Activated CD8-positive, alpha-beta memory T cell treated with anti-CD3 and anti-CD28 coated beads, Interleukin-2, amount 50 U/mL, for 48 hours (primary cell): ENCODE results near the gene SYNPO2.

Experiments
- DNase-seq: peaks from one replicate; pipeline ENCODE4 v3.0.0-alpha.2; 2020

SYNPO2 gene

DNA sequence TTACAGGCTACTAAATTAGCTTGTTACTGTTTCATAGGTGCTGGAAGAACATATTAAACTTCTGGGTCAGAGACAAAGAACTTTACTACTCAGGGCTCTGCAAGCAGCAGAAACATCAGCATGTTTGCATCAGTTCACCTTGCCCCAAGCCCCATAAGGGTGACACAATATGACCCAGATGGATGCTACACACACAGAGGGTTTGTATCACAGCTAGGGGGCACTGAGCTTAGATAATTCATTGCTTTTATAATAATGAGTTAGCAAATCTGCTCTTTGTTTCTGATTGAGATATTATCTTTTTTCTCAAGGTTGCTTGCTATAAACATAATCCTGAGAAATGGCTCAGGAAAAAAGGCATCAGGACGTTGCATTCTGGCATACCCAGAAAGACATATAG, 4.8 kb upstream of the SYNPO2 start:
- no peak for DNase-seq

GRCh38 chr4:118884716-118885115, 3.9 kb upstream of the SYNPO2 start:
- no peak for DNase-seq

DNA sequence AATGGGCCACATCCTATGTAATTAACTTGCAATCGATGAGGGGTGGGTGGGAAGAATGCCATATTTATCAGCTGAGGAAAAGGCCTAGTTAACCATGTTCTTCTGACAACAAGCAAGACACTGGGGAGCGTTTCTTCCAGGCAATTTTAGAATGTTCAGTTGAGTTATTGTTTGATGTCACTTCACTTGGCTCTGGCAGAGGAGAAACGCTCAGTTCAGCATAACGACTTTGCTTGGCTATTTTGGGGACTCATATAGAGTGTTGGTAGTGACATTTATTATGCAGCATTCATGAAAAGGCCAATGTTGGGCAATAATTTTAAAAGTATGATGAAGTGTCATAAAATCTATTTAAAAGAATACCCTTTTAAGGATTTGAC, 648 bp downstream of the SYNPO2 start:
- no peak for DNase-seq

- DNase-seq, result no peak
These were observed 5.4 kb downstream of the SYNPO2 start for GRCh38 chr4:118894034-118894433.

- no peak for DNase-seq
These were observed 9.6 kb downstream of the SYNPO2 start for GRCh38 chr4:118898221-118898620.

- no peak for DNase-seq
These were observed 10.1 kb downstream of the SYNPO2 start for GRCh38 chr4:118898684-118899138.

DNA sequence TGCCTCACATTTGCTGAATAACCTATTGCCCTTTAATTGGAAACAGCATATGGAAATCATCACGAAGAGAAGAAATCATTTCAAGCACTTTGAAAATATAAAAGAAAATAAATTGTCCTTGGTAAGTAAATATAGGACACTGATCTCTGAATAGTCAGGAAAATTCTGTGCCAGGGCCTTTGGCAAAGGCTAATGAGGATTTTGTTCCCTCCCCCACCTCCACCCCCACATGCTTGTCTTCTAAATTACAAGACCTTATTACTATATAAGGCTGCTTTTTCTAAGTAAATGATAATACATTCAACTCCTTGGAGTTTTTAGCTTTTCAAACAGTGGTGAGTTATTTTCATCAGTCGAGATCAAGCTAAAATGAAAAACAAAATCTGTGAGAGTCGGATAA, 15.8 kb downstream of the SYNPO2 start:
- DNase-seq, result no peak

- DNase-seq, result no peak
These were observed 16.3 kb downstream of the SYNPO2 start for GRCh38 chr4:118904935-118905334.

DNA sequence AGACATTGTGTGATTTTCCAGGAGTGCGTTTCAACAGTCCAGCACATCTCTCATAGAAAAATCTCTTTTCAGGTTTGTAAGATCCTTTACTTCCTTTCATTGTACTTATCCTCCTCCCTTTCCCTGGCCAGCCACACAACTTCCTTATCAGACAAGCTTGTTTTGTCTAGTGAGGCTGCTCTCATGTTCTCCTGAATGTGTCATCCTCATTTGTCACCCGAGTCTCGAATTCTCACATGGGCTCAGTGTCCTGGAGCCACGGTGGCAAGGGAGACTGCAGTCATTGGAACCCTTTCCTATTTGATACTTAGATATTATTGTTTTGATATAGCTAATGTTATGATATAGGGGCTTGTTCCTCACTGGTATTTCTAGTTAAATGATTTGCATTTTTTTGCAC, 16.9 kb downstream of the SYNPO2 start:
- DNase-seq, result no peak

DNA sequence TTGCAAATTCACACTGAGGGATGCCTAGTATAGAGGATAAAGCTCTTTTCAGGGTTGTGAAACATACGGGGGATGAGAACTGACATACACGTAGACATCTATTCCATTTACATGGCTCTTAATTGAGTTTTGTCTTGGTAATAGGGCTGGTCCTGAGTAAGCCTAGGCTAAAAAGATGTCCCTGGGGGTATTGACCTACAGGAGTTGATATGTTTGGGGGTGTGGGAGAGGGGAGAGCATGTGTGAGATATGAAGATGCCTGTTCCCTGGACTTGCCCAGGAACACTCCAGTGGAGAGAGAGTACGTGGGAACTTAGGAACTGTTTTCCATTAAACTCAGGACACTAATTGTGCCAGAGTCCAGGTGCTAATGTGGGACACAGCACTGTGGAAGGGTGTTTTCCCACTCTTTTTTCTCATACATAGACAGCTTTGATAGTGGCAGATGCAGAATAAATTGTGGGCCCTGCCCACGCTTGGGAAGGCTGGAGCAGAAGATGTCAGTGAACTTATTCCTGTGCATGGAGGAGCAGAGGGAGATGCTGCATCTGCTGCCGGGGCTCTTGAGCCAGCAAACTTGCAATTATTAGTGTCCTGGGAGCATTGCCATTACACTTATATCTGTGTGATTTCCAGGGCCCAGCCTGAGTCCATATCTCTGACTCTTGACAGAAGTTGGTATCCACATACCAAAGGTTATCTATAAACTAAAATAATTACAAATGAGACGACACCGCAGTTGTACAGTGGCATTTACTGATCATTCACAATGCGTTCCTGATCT, 20.7 kb downstream of the SYNPO2 start:
- DNase-seq, result no peak

DNA sequence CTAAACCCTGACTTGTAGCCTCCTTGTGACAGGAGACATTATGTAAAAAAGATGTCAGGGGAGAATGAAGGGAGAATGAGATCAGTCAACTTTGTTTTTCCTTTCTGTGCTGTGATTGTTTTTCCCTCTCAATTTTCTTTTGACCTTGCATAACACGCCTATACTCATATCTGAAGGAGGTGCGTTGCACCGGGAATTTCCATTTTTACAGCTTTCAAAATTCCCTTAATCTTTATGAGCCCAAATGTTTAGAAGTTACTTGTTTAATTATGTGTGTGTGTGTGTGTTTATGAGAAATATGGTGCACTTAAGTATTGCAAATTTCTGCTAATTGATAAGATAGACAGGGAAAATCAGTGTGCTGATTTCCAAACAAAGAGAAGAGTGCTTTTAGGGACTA, 21.6 kb downstream of the SYNPO2 start:
- no peak for DNase-seq

DNA sequence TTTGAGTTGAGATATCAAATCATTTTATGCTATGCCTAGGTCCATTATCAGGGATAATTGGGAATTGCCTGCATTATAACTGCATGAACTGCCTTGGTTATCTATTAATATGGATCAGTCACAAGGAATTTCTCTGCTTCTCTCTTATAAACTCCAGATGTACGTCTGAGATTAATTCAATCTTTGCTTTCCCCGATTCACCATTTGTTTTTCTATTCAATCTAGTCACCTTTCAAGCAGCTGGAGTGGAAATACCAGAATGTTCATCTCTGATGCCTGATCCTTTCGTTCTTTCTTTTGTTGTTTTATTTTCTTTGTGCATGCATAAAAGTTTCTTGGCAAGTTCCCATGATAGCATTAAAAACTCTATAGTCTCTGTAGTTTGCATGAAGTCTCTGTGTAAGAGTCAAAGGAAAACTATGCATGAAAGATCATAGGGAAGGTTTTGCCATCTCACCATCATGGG, 22.6 kb downstream of the SYNPO2 start:
- no peak for DNase-seq

- DNase-seq, result no peak
These were observed 26.8 kb downstream of the SYNPO2 start for GRCh38 chr4:118915468-118915867.

- DNase-seq, result no peak
These were observed 28.1 kb downstream of the SYNPO2 start for GRCh38 chr4:118916691-118917289.

GRCh38 chr4:118917582-118917981, 28.9 kb downstream of the SYNPO2 start:
- DNase-seq, result no peak

DNA sequence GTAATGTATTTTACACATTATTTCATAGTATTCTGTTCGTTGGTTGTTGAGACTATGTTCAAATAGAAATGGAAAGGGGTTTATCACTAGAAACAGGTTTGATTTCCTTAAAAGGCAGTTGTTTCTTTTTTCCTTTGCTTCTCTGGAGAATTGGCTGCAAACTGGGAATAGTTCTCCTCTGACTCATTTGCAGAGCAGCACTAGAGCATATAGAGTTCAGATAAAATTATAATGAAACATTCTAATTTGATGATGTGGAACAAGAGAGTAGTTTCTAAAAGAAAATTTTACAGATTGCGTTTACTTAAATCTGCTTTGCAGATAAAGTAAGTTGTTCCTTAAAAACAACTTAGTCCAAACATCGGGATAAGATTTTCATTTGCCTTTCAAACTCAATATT, 29.7 kb downstream of the SYNPO2 start:
- DNase-seq, result no peak

DNA sequence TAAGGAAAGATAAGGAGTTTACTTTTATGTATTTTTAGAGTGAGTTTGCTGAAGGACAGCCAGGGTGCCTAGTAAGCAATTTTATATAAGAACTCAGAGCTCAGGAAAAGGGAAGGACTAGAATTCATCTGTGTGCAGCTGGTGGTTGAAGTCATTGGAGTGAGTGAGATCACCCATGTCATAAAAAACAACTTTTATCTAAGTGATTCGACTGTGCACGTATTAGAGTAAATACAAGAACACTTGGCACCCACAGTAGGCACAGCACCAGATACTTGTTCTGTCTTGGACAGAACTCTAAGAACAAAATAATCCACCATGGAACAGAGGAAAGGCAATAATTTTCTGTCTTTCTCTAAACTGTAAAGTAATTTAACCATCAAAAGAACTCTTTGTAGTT, 31.6 kb downstream of the SYNPO2 start:
- DNase-seq, result no peak

DNA sequence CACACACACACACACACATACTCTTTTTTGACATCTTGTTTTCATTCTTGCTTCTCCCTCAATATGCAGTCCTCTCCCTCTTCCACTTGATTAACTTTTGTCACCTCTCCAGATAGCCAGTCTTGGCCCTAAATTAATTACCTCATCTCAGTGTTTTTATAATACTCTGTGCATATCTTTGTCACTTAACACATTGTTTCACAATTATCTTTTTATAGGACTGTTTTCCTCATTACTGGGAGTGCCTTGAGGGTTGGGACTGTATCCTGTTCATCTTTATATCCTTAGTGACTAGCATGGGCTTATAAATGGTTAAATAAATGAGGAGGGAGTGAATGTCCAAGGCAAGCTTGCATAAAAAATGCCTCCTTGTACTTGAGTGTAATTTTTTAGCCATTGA, 33.1 kb downstream of the SYNPO2 start:
- no peak for DNase-seq

GRCh38 chr4:118923891-118924290, 35.2 kb downstream of the SYNPO2 start:
- no peak for DNase-seq

DNA sequence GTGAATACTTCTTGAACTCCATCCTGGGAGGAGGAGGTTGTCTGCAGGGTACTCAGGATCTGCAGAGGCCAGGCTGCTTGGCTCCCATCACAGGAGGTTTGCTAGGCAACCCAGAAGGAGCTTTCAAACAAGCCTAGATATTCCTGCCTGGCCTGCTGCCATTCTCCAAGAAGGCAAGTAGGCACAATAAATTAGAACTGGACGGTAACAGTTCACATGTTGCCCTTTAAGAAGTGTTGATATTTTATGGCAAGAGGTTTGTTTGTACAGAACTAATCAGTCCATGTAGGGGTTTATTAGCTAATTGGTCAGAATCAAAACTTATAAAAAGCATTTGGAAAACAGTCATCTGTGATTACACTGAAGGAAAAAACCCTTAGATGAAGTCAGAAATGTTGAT, 39.3 kb downstream of the SYNPO2 start:
- DNase-seq, result no peak

- DNase-seq, result no peak
These were observed 41.6 kb downstream of the SYNPO2 start for GRCh38 chr4:118930255-118930654.

- DNase-seq, result no peak
These were observed 43.1 kb downstream of the SYNPO2 start for GRCh38 chr4:118931786-118932185.

DNA sequence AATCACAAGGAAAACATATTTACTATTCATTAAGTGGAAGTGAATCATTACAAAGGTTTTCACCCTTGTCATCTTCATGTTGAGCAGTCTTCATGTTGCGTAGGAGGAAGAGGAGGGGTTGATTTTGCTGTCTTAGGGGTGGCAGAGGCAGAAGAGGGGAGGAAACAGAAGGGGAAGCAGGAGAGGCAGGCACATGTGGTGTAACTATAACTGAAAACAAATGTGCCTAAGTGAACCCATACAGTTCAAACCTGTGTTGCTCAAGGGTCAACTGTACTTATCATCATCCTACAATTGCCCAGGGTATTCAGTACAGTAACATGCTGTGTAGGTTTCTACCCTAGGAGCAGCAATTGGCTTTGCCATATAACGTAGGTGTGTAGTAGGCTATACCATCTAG, 47.2 kb downstream of the SYNPO2 start:
- DNase-seq, result no peak

DNA sequence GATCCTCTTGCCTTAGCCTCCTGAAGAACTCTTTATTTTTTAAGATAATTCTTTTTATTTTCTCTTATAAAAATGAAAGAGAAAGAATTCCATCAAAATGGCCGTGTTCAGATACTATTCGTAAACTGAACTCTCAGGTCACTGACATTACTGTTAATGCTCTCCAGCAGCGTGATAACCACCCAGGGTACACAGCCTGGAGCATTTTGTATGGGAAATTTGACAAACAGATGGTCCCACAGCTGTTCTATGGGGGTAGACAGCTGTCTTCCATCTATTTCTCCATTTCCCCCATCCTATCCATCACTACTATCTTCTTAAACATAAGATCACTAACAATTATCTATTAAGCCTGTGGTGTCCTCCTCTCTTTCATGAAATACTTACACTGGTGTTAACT, 47.8 kb downstream of the SYNPO2 start:
- DNase-seq, result no peak
